HCEC 1CT (cell line): ENCODE data around the gene PPL.

Source experiments
- DNase-seq: peaks from one replicate; pipeline ENCODE4 v3.0.0-alpha.2; 2017

Gene PPL

DNA sequence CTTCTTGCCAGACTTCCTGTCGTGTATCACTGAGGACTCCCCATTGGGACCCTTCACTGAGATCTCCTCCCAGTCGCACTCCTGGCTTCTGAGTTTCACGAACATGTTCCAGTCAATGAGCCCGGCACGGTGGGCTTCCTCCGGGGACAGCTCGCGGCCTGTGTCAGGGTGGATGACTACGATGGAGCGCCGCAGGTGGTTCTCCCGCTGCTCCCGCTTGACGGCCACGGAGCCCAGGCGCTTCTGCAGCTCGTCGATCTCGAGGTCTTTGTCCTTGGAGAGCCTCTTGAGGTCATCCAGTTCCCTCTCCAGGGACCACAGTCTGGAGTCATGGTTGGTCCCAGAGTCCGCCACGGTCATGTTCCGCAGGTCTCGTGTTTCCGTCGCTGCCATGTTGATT, 53.4 kb downstream of the PPL start:
- DNase-seq: no peak

DNA sequence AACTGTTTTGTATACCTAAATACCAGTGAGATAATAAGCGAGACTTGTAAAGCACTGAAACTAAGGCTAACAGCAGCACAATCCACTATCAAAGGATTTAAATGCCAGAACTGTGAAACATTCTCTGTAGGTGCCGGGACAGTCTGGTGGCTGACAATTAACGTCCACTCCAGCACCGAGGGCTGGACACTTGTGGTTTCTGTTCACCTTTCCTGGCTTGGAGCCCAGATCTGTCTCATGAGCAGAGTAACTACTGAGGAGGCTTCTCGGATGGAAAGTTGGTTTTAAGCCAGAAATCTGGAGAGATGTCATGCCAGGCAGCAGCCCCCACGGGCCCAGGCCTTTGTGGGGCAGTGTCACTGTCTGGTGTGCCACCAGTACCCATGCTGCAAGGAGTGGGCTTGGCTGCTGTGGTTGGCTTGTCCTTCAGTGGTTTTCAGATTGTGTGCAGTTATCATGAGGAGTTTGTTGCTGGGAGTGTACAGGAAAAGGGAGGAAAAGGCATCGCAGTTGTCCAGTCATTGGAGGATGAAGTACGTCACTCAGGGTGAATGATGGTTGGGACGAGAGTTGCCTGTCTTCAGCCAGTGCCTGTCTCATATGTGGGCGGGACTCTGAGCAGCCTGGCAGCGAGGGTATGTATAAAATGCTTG, 54.2 kb downstream of the PPL start:
- DNase-seq: peak; percentile 18

DNA sequence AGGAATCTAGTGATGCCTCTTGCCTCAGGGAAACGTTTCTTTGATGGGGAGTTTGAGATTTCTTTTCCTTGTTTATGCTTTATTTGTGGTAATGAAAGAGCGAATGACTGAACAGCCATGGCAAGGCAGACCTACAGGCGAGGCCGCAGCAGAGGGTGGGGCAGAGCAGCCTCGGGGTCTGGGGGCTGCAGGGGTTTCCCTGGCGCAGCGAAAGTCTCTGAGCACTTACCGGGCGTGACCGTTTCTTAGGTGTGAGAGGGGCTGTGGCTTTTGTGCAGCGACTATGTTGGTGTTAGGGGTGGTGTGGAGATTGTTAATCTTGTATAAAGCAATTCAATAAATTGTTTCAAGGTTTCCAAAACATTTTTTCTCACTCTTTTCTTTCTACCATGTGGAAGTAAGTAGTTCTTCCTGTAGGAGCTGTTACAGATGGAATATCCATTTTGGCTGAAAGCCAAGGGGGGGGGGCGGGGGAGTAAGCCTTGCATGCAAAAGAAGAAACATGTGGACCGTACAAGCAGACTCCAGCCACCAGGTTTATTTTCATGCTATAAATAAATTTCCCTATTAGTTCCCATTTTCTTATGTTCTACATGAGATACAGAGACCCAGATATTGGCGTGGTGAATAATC, 54.8 kb downstream of the PPL start:
- no peak for DNase-seq

DNA sequence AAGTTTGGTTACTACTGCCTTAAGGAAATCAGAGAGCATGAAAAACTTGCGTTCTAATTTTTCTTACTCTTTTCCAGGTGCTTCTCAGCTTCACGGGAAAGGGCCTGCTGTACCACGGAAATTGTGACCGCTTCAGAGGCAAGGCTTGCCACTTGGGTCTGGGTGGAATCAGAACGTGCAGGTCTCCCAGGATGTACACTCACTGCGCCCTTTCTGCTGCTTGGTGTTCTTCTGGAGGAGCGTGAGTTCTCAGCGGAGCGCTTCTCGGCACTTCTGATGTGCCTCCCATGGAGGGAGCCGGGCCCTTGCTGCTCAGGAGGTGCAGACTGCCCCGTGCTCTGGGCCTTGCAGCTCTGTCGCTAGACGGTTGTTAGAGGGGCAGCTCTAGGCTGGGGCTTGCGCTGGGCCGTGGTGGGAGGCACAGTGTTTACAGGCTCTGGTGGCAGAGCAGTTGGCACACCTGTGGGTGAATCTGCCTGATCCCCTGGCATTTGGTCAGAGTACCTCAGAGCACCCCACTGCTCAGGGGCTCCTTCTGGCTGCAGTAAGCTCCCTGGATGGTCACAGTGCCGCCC, 56.9 kb downstream of the PPL start:
- no peak for DNase-seq

DNA sequence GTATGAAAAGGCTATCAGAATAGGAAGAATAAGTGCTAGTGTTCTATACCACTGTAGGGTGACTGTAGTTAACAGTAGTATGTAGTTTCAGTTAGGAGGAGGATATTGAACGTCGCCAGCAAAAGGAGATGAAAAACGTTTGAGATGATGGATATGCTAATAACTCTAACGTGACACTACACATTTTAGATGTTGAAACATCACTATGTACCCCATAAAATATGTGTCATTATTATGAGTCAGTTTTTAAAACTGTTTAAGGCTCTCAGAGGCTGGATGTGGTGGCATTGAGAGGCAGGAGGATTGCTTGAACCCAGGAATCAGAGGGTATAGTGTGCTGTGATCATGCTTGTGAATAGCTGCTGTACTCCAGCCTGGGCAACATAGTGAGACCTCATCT, 57.9 kb downstream of the PPL start:
- DNase-seq: peak; percentile 66

DNA sequence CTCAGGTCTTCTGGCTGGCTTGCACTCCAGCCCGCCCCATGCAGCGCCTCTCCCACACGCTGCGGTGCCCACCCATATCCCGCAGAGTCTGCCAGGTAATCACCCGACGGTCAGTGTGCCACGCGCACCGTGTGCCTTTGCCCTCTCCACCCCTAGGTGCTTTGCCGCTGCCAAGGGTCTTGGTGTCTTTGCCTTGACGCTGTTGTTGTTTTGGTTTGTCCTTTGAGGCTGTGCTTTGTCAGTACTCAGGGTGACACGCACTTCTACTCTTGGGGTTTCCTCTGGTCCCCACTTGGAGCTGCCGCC, 59.6 kb downstream of the PPL start:
- DNase-seq: no peak

DNA sequence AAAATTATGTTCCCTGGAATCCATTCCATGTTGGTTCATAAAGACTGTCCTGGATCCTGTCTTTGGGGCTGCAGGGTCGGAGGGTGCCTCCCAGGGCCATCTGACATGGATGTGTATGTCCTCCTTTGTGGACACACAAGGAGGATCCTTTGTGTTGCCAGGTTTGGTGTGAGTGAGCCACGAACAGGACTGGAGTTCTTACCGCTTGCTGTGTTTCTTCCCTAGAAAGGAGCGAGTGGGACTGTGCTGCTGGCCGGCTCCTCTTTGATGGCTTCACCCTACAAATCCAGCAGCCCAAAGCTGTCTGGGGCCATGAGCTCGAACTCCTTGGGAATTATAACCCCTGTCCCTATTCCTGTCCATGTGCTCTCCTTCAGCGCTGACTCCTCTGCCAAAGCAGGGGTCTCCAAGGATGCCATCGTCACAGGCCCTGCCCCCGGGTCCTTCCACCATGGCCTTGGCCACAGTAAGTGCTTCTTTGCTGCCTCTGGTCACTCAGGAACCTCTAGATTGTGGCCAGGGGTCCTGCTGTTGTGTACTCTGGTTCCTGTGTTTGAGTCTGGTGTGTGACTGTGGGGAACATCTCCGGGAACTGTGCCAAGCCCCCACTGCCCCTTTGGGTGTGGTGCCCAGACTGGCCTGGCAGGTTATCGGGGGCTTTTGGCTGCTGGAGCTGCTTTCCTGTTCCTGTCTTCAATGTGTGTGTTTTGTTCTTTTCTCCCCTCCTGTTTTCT, 60.1 kb downstream of the PPL start:
- DNase-seq: no peak

DNA sequence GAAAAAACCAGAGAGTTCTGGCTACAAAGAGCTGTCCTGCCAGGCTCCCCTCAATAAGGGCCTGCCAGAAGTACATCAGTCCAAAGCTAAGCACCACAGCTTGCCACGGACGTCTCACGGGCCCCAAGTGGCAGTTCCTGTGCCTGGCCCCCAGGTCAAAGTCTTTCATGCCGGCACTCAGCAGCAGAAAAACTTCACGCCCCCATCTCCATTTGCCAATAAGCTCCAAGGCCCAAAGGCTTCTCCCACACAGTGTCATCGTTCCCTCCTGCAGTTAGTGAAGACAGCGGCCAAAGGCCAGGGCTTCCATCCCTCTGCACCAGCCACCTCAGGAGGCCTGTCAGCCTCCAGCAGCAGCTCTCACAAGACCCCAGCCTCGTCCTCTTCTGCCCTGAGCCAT, 62.3 kb downstream of the PPL start:
- no peak for DNase-seq

DNA sequence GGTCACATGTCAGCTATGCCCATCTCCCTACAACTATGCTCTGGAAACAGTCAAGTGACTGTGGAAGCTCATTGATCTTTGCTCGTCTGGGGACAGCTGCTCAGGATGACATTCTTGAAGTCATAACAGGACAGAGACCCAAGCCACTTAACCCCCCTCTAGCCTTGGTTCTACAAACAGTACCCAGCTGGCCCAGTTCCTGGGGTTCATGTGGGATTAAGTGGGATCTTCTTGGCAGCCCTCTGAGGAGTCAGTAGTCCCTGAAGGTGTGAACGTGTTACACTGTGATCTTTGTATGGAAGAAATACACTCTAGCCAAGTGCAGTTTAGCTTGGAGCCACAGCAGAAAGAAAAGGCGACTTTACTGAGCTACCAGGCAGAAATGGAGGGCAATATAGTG, 63.9 kb downstream of the PPL start:
- DNase-seq: no peak

DNA sequence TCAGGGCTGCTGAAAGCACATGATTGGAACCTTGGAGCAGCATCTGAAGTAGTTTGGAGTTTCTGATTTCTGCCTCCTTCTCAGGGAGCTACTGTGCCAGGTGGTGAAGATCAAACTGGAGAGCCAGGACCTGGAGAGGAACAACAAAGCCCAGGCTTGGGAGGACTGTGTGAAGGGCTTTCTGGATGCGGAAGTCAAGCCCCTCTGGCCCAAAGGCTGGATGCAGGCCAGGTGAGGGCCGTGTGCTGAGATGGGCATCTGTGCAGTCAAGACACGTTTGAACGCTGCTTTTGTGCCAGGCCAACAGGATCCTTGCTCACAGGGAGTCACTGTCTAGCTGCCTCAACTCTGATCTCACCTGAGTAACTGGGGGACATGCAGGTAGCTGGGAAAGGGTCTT, 65.9 kb downstream of the PPL start:
- DNase-seq: no peak

DNA sequence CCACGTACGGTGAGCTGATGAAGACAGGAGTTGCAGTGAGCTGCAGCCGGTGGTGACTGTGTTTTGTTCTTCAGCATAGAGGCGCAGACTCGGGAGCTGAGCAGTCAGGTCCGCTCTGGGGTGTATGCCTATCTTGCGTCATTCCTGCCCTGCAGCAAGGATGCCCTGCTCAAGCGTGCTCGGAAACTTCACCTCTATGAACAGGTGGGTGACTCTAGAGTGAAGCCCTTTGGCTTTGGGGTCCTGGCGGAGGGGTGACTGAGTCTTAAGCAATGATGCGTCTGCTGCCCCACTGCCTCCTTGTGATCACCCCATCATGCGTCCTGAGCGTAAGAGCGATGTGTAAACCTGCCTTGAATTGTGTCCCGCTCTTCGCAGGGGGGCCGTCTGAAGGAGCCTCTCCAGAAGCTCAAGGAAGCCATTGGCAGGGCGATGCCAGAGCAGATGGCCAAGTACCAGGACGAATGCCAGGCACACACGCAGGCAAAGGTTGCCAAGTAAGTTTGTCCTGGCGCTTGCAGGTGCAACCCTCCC, 66.7 kb downstream of the PPL start:
- no peak for DNase-seq

DNA sequence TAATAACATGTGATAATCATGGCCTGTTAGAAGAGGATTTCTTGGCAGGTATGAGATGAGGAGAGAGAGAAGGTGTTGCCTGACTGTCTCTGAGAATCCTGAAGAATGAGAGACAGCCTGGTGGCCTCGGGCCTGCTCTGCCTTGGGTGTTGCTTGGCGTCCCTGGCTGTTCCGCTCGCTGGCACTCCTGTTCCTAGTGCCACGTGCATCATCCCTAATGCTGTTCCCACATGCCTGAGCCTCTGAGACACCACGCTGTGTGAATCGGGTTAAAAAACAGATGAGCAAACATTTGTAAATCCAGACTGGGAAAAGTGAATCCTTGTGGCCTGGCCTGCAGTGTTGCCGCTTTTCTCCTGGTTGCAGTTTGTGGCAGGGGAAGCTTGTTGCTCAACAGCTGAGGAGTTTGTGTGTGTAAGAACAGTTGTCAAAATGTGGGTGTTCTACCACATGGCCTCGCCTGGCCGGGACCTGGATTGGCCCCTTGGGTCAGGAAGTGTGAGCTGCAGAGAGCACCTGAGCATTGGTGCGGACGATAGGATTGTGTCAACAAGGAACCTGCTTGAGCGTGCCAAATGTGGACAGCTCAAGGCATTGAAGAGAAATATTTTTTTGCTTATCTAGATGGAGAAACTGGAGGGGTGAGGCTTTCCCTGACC, 67.7 kb downstream of the PPL start:
- DNase-seq: no peak

DNA sequence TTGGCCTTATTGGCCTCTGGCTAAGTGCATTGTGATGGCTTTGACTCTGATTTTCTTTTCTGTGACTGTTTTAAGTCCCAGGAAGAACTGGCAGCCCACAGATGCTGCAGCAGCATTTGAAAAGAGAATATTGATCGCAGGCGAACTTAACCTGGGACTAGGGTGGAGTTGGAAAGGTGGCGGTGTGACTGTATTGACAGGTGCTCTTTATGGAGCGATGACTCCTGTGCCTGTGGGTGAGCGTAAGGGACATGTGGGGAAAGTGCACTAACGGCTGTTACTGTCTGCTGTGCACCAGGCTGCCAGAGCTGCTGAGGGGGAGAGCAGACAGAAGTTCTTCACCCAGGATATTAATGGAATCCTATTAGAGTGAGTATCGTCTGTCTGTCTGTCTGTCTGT, 68.4 kb downstream of the PPL start:
- DNase-seq: no peak

DNA sequence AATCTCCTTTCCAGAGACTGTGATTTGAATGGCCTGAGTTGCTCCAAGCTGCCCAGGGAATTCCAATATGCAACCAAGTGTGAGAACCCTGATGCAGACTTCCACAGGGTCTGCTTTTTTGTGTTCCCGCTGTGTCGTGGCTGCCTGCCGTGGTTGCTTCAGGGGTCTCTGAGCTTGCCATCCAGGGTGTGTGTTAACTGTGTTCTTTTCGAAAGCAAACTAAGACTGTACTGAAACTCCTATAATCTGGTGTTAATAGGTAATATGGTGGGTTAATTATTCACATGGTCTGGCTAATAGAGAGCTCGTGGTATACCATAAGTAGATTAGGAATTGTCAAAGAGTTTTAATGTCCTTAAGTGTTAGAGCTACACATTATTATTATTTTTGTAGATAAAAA, 68.9 kb downstream of the PPL start:
- DNase-seq: no peak

DNA sequence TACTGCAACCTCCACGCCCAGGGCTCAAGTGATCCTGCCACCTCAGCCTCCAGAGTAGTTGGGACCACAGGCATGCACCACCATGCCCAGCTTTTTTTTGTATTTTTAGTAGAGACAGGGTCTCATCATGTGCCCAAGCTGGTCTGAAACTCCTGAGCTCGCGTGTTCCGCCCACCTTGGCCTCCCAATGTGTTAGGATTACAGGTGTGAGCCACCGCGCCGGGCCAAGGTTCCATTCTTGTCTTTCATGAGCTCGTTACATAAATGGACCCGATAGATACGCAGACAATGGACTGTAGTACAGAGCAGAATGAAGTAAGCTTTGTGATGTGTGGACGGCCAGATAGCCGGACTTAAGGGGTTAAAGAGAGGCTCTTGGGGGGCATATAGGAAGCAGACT, 70.4 kb downstream of the PPL start:
- DNase-seq: no peak

DNA sequence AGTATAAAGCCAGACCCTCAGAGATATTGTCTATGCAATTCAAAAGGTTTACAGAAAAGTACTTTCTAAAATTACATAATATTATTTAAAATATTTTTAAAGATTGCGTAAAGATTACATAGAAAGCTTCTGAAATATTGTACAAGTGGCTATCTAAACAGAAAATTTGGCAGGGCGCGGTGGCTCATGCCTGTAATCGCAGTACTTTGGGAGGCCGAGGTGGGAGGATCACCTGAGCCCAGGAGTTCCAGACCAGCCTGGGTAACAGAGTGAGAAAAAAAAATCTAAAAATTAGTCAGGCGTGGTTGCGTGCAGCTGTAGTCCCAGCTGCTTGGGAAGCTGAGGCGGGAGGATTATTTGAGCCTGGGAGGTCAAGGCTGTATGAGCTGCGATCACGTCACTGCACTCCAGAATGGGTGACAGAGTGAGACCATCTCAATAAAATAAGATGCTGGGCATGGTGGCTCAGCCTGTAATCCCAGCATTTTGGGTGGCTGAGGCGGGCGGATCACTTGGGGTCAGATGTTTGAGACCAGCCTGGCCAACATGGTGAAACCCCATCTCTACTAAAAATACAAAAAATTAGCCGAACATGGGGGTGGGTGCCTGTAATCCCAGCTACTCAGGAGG, 71.6 kb downstream of the PPL start:
- no peak for DNase-seq

DNA sequence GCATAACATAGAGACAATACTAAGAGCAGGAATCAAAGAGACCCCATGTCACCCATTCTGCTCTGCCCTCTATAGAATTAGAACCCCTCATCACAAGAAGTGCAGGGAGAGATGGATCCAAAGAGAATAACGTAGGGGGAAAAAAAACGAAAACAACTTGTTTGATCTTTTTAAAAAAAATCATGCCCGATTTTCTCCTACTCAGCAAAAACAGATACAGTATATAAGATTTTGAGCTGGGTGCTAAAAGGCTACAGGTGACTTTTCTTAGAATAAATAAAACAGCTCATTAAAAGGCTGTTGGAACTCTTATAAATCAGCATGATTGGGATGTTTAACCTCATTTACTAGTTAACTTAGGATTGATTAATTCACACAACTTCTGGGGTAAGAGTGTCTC, 72.2 kb downstream of the PPL start:
- DNase-seq: no peak

DNA sequence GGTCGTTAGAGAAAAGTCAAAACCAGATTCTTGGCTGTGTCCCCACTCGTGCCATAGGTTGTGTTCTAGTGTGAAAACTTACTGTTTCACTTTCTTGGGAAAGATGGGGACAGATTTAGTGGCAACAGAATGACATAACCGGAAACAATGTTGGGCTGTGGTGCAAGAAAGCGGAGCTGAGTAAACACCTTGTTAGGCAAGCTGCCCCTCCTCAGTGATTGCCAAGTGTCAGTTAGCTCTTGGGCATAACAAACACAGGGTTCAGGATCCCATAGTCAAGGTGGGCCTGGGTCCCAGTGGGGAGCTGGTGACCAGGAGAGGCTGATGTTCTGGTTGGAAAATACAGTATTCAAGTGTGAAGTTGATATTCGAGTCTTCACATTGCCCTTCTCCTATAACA, 74.3 kb downstream of the PPL start:
- no peak for DNase-seq

DNA sequence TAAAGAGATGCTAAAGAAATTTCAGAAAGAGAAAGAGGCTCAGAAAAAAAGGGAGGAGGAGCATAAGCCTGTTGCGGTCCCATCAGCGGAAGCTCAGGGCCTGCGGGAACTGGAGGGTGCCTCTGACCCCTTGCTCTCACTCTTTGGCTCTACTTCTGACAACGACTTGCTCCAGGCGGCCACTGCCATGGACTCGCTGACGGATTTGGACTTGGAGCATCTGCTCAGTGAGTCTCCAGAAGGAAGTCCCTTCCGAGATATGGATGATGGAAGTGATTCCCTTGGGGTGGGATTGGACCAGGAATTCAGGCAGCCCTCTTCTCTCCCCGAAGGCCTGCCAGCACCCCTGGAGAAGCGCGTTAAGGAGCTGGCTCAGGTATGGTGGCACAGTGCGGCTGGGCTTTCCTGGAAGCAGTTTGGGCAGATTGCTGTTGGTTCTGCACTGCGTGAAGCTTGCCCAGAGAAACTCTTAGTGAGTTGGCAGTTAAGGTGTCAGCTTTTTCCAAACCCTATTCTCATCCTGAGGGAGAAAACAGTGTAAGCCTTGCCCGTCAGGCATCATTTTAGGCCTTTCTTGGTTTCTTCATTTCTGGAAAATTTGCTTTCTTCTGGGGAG, 76.1 kb downstream of the PPL start:
- no peak for DNase-seq

DNA sequence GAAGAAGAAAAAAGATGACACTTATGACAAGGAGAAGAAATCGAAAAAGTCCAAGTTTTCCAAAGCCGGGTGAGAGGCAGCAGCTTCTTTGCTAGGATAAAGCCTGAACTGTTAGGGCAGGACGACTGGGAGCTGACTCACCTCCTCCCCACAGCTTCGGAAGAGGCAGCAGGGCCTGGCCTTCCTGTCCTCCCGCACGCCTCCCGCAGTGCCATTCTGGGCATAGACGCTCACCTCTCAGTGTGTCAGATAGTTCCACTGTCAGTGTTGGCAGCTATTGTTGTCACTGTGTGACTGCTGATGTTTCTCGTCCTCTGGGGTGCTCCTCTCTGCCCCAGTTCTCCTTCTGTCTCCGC, 77.1 kb downstream of the PPL start:
- DNase-seq: no peak

DNA sequence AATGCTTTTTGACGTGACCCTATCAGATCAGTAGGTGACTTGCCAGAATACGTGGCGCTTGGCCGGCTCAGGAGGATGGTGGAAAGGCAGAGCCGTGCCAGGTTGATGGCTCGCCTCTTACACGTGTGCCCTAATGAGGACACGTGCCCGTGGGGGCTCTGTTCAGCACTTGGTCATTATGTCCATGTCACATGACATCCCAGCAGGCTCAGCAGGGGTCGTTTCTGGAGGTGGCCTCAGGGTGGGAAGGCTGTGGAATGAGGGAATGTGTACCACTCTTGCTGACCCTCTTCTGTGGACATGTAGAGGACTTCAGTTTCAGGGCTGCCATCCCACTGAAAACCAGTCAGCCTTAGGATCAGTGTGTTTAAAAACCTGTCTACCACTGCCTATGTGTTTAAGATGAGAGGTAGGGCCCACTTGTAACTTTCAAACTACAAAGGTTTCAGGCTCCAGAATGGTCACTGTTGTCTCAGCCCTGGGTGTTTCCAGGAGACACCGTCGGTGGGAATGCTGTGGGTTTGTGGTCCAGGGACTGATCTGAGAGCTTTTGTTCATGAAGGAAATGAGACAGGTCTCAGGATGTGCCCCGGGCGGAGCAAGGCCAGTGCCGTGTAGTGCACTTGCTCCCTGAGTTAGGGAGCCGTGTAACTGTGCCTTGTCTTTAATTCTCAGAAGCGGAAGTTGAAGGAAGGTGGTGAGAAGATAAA, 77.6 kb downstream of the PPL start:
- no peak for DNase-seq

DNA sequence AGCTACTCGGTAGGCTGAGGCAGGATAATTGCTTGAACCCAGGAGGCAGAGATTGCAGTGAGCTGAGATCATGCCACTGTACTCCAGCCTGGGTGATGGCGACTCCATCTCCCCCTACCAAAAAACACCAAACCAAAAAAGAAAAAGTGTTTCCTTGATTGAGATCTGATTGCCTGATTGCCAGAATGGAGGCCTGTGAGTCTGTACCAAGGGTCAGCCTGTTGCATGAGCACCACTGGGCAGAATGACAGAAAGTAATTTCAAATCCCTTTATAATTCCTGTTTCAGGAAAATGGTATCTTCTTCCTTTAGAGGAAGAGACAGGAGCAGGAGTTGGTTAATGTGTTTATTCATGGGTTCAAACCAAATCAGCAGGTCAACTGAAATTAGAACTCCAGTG, 81.1 kb downstream of the PPL start:
- DNase-seq: no peak
